Measurements from ENCODE around the gene IRAK3.

IRAK3 gene

DNA sequence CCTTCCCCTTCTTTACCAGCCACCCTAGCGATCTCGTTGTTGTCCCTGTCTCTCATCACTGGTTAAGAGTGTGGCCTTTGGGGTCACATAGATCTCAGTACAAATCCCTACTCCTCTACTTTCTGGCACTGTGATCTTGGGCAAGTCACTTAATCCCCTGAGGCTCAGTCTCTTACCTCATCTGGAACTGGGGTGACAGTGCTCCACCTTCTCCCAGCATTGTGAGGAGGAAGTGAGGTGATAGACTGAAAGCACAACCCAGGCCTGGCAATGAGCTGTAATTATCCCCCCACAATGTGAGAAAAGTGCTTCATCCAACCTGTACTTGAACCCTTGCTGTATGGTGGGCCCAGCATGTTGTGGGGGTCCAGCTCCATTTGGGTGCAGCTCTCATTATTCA is 48.0 kb downstream of the IRAK3 start:
- no peaks in the 10 kb centered on the region for H3K36me3 ChIP-seq (ENCODE audit: control insufficient read depth, insufficient read depth, low read length)
- no peaks in the 10 kb centered on the region for H3K79me2 ChIP-seq
- no peak overlapping the region for H3K9ac ChIP-seq
- H3K27me3 ChIP-seq (ENCODE audit: control insufficient read depth, insufficient read depth, low read length), result no peaks in the 10 kb centered on the region
- H3K4me3 ChIP-seq (ENCODE audit: low read depth, low read length), result no peak overlapping the region
- TF ChIP-seq, protein P1, sequence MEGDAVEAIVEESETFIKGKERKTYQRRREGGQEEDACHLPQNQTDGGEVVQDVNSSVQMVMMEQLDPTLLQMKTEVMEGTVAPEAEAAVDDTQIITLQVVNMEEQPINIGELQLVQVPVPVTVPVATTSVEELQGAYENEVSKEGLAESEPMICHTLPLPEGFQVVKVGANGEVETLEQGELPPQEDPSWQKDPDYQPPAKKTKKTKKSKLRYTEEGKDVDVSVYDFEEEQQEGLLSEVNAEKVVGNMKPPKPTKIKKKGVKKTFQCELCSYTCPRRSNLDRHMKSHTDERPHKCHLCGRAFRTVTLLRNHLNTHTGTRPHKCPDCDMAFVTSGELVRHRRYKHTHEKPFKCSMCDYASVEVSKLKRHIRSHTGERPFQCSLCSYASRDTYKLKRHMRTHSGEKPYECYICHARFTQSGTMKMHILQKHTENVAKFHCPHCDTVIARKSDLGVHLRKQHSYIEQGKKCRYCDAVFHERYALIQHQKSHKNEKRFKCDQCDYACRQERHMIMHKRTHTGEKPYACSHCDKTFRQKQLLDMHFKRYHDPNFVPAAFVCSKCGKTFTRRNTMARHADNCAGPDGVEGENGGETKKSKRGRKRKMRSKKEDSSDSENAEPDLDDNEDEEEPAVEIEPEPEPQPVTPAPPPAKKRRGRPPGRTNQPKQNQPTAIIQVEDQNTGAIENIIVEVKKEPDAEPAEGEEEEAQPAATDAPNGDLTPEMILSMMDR (IDR thresholded peaks at IDR 0.05), result no peak
- H3K27ac ChIP-seq, result no peak overlapping the region
- H3K4me1 ChIP-seq, result no peaks in the 10 kb centered on the region
- no peak overlapping the region for H3K4me2 ChIP-seq (ENCODE audit: low read length)
- H3K9me3 ChIP-seq (ENCODE audit: control insufficient read depth, low read length), result no peaks in the 10 kb centered on the region
- H2AFZ ChIP-seq, result no peak overlapping the region

DNA sequence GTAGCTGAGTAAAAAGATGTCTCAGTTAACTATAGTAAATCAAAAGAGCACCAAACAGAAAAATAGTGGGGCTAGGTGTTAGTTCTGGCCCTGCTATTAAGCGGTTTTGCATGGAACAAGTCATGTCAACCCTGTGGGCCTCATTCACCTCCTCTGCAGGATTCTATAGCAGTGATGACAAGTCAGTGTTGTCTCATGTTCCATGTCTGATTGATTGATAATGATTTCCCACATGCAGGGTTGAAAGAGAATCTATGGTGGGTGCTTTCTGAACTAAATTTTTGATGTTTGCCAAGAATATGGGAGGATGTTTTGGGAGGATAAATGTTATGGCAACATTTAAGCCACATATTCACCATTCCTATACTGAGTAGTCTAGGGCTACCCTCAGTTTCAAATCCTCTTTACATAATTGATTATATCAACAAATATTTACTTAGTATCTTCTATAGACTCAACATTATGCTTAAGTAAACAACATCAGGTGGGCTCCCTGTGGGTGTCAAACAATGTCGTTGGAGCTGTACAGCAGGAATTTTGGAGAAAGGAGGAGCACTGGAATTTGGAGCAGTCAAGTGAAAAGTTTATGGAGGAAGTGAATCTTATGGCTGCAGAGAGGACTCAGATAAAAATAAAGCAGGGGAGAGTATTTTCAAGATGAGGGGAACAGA is 48.6 kb downstream of the IRAK3 start:
- Histone ChIP-seq H3K4me2 (ENCODE audit: low read length) (no peak overlapping the region), H3K4me3 (ENCODE audit: low read depth, low read length) (no peak overlapping the region), H3K36me3 (ENCODE audit: control insufficient read depth, insufficient read depth, low read length) (no peaks in the 10 kb centered on the region), H3K9me3 (ENCODE audit: control insufficient read depth, low read length) (no peaks in the 10 kb centered on the region), H3K79me2 (no peaks in the 10 kb centered on the region), H2AFZ (no peak overlapping the region), H3K4me1 (no peaks in the 10 kb centered on the region), H3K27ac (no peak overlapping the region), H3K27me3 (ENCODE audit: control insufficient read depth, insufficient read depth, low read length) (no peaks in the 10 kb centered on the region), H3K9ac (no peak overlapping the region)
- TF ChIP-seq, protein P1 (IDR thresholded peaks at IDR 0.05), result no peak

DNA sequence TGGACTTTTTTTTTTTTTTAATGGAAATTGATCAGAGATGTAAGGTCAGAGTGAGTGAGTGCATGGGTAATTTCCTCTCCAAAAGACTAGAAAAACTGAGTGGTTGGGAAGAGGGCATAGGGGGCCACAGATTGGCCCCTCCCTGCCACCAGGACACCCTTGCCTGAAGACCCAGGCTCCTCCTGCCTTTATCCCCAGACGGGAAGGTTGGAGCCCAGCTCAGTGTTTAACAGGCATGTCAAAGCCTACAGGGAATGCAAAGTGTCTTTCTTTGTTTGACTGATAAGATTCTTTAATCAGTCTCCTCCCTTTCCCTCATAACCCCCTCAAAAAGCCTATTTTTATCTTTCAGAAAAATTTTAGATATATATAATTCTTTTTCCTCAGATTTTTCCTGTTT is 50.3 kb downstream of the IRAK3 start:
- no peaks in the 10 kb centered on the region for H3K79me2 ChIP-seq
- H3K9me3 ChIP-seq (ENCODE audit: control insufficient read depth, low read length), result no peaks in the 10 kb centered on the region
- TF ChIP-seq, protein P1 (IDR thresholded peaks at IDR 0.05), result no peak
- H2AFZ ChIP-seq, result no peak overlapping the region
- no peaks in the 10 kb centered on the region for H3K36me3 ChIP-seq (ENCODE audit: control insufficient read depth, insufficient read depth, low read length)
- H3K4me1 ChIP-seq, result no peaks in the 10 kb centered on the region
- no peak overlapping the region for H3K9ac ChIP-seq
- H3K4me3 ChIP-seq (ENCODE audit: low read depth, low read length), result no peak overlapping the region
- no peak overlapping the region for H3K27ac ChIP-seq
- H3K4me2 ChIP-seq (ENCODE audit: low read length), result no peak overlapping the region
- H3K27me3 ChIP-seq (ENCODE audit: control insufficient read depth, insufficient read depth, low read length), result no peaks in the 10 kb centered on the region

DNA sequence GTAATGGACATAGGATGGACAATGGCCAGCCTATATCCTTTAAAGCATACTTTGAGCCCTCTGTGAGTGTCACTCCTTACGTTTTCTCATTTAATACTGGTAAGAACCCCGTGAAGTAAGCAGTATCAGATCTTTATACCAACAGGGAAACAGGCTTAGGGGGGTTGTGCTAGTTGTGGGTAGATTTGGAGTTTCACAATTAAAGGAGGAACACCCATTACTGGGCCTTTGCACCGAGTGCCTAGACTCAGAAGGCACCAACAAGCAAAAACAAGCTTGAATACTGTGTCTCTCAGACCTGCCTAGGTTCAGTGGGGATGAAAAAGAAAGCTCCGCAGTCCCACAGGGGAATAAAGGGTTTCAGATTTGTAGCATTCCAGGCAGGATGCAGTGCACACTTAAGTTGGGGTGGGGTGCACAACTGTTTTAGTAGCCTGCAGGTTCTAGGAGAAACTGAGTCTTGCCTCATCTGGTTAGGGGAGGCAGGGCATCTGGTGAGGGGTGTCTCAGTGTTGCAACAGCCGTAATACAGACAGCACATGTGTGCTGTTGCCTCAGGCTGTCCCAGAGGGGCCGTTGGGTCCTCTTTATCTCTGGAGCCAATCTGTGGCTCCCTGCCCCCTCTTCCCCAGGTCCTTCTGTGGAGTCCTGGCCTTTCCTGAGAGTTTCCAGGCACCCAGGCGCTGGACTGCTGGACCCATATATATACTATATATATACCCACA is 51.2 kb downstream of the IRAK3 start:
- no peaks in the 10 kb centered on the region for H3K4me1 ChIP-seq
- H3K9me3 ChIP-seq (ENCODE audit: control insufficient read depth, low read length), result no peaks in the 10 kb centered on the region
- H3K79me2 ChIP-seq, result no peaks in the 10 kb centered on the region
- no peaks in the 10 kb centered on the region for H3K36me3 ChIP-seq (ENCODE audit: control insufficient read depth, insufficient read depth, low read length)
- no peak overlapping the region for H3K9ac ChIP-seq
- H3K27me3 ChIP-seq (ENCODE audit: control insufficient read depth, insufficient read depth, low read length), result no peaks in the 10 kb centered on the region
- H3K4me2 ChIP-seq (ENCODE audit: low read length), result no peak overlapping the region
- no peak overlapping the region for H3K4me3 ChIP-seq (ENCODE audit: low read depth, low read length)
- H2AFZ ChIP-seq, result no peak overlapping the region
- H3K27ac ChIP-seq, result no peak overlapping the region
- TF ChIP-seq, protein P1 (IDR thresholded peaks at IDR 0.05), result no peak
